GM21619 (cell line): ENCODE results near the gene RASSF6.
A peak's percentile ranks its signal among the peaks of the same experiment; 100 is the strongest.
"Not testable (repeated sequence)": the region's sequence is repeated elsewhere in the genome, so short reads cannot be mapped to it uniquely, and the experiment has no call there.

Experiments
- ATAC-seq: cut with Tn5 transposase; IDR thresholded peaks from one replicate; pipeline ENCODE4 v1.9.1; 2021; ENCODE audit not compliant: unreplicated experiment

Gene RASSF6

GRCh38 chr4:73613130-73613529 is 7.1 kb downstream of the RASSF6 start:
- no peak for ATAC-seq

- no peak for ATAC-seq
Observed at GRCh38 chr4:73612032-73612431, 8.2 kb downstream of the RASSF6 start.

GRCh38 chr4:73609706-73610105 is 10.5 kb downstream of the RASSF6 start:
- no peak for ATAC-seq

GRCh38 chr4:73608689-73609594 is 11.3 kb downstream of the RASSF6 start:
- ATAC-seq = no peak

- peak; percentile 31 for ATAC-seq
Observed at GRCh38 chr4:73607375-73608033, 12.7 kb downstream of the RASSF6 start.

GRCh38 chr4:73606465-73606974 is 13.7 kb downstream of the RASSF6 start:
- ATAC-seq = peak; percentile 75

GRCh38 chr4:73603854-73604584 is 16.2 kb downstream of the RASSF6 start:
- ATAC-seq = no peak

GRCh38 chr4:73603271-73603710 is 16.9 kb downstream of the RASSF6 start:
- peak; percentile 33 for ATAC-seq

- no peak for ATAC-seq
Observed at GRCh38 chr4:73600954-73601353, 19.3 kb downstream of the RASSF6 start.

GRCh38 chr4:73599182-73599581 is 21.1 kb downstream of the RASSF6 start:
- ATAC-seq = no peak

- no peak for ATAC-seq
Observed at GRCh38 chr4:73597594-73597993, 22.6 kb downstream of the RASSF6 start.

GRCh38 chr4:73597183-73597582 is 23.1 kb downstream of the RASSF6 start:
- ATAC-seq = not testable (repeated sequence)

- ATAC-seq = no peak
Observed at GRCh38 chr4:73596001-73596400, 24.2 kb downstream of the RASSF6 start.

GRCh38 chr4:73593631-73594241 is 26.5 kb downstream of the RASSF6 start:
- no peak for ATAC-seq

- ATAC-seq = peak; percentile 90
Observed at GRCh38 chr4:73589887-73590801, 30.1 kb downstream of the RASSF6 start.

- ATAC-seq = peak; percentile 32
Observed at GRCh38 chr4:73589261-73589847, 30.9 kb downstream of the RASSF6 start.

- no peak for ATAC-seq
Observed at GRCh38 chr4:73588613-73589012, 31.6 kb downstream of the RASSF6 start.

GRCh38 chr4:73586666-73587065 is 33.6 kb downstream of the RASSF6 start:
- no peak for ATAC-seq

- ATAC-seq = no peak
Observed at GRCh38 chr4:73586040-73586439, 34.2 kb downstream of the RASSF6 start.
